H1 (cell line): ENCODE results near the gene FAM170B. TPM values are rescaled to one million over a fixed set of nuclear protein-coding genes. Genes with fewer than 3 reads are reported as not detected.

Source experiments
- CTCF ChIA-PET: fragments of 300-600 bp; sonication (Branson Sonifier 250); formaldehyde crosslinking; loops from one replicate; lab custom pipeline; 2021; ENCODE audit not compliant: partially characterized antibody; lab: Charles Lee
- POLR2A ChIA-PET: fragments of 300-600 bp; sonication (Branson Sonifier 250); formaldehyde crosslinking; loops from one replicate; lab custom pipeline; 2021; ENCODE audit warnings: inconsistent platforms; ENCODE audit not compliant: partially characterized antibody; lab: Charles Lee
- DNase-seq, 2 experiments: peaks; one replicate each; pipeline versions ENCODE4 v3.0.0 to v3.0.0-alpha.2; 2010 to 2022; ENCODE audit warnings: low spot score in 2 of 2, low read depth in 1 of 2, mixed read lengths in 1 of 2
- FAIRE-seq: peaks from 2 replicates; lab custom pipeline; 2011; peaks lifted over from hg19 to GRCh38; lab: Jason Lieb, UNC
- H2AFZ ChIP-seq: 2 replicates; pipeline ENCODE4 v1.8.1; 2012; ENCODE audit warnings: low read length, inconsistent platforms
- H2AK5ac ChIP-seq: 2 replicates; pipeline ENCODE4 v1.6.1; 2013; ENCODE audit warnings: low read depth, low read length
- H2BK120ac ChIP-seq: replicated peaks from 2 replicates; pipeline ENCODE3; 2013; ENCODE audit warnings: low read depth, low read length, inconsistent platforms
- H2BK12ac ChIP-seq: 2 replicates; pipeline ENCODE4 v1.6.1; 2013; ENCODE audit warnings: low read depth, low read length
- H2BK15ac ChIP-seq: 2 replicates; pipeline ENCODE4 v1.6.1; 2013; ENCODE audit warnings: low read length
- H2BK20ac ChIP-seq: 2 replicates; pipeline ENCODE4 v1.6.1; 2013; ENCODE audit warnings: low read length
- H2BK5ac ChIP-seq: 2 replicates; pipeline ENCODE4 v1.6.1; 2013; ENCODE audit warnings: low read depth, low read length
- H3K14ac ChIP-seq: 2 replicates; pipeline ENCODE4 v1.6.1; 2013; ENCODE audit warnings: inconsistent platforms; ENCODE audit not compliant: insufficient read length
- H3K18ac ChIP-seq: 2 replicates; pipeline ENCODE4 v1.6.1; 2013; ENCODE audit warnings: low read length; ENCODE audit errors: extremely low read depth
- H3K23ac ChIP-seq: 2 replicates; pipeline ENCODE4 v1.6.1; 2013; ENCODE audit warnings: inconsistent platforms; ENCODE audit not compliant: insufficient read length
- H3K23me2 ChIP-seq: 2 replicates; pipeline ENCODE4 v1.6.1; 2013; ENCODE audit warnings: low read depth, low read length
- H3K27ac ChIP-seq: 2 replicates; pipeline ENCODE4 v1.6.1; 2011; ENCODE audit warnings: low read depth, low read length, inconsistent platforms
- H3K27me3 ChIP-seq, 4 experiments: replicated peaks in 1 of 4; 1 replicate in 1 of 4; 2 replicates in 3 of 4; pipeline versions ENCODE4 v1.6.1 to v1.8.1; 2011 to 2013; ENCODE audit warnings: low read length in 3 of 4, mild to moderate bottlenecking in 3 of 4, inconsistent platforms in 2 of 4, mixed read lengths in 2 of 4, moderate library complexity in 1 of 4; ENCODE audit not compliant: control insufficient read depth in 3 of 4, insufficient read depth in 3 of 4; ENCODE audit errors: extremely low read depth in 1 of 4
- H3K36me3 ChIP-seq, 4 experiments: 2 replicates each; pipeline versions ENCODE4 v1.6.1 to v1.8.1; 2011 to 2013; ENCODE audit warnings: mild to moderate bottlenecking in 4 of 4, low read length in 3 of 4, moderate library complexity in 2 of 4, control low read depth in 1 of 4, inconsistent platforms in 1 of 4; ENCODE audit not compliant: insufficient read depth in 4 of 4, control insufficient read depth in 2 of 4
- H3K4ac ChIP-seq: replicated peaks from 2 replicates; pipeline ENCODE3; 2013; ENCODE audit warnings: low read length, low read depth, mixed read lengths, inconsistent platforms; ENCODE audit not compliant: insufficient read length
- H3K4me1 ChIP-seq, 4 experiments: replicated peaks in 1 of 4; 1 replicate in 1 of 4; 2 replicates in 3 of 4; pipeline versions ENCODE4 v1.6.1 to v1.8.1; 2011 to 2013; ENCODE audit warnings: low read length in 3 of 4, inconsistent platforms in 2 of 4, mixed read lengths in 1 of 4; ENCODE audit not compliant: insufficient read depth in 4 of 4, control insufficient read depth in 3 of 4
- H3K4me2 ChIP-seq, 2 experiments: 2 replicates each; pipeline versions ENCODE4 v1.6.1 to v1.8.1; 2011 to 2013; ENCODE audit warnings: low read depth in 2 of 2, low read length in 2 of 2, control low read depth in 1 of 2, inconsistent platforms in 1 of 2, mild to moderate bottlenecking in 1 of 2; ENCODE audit not compliant: insufficient read depth in 1 of 2
- H3K4me3 ChIP-seq, 4 experiments: fragments of 200-600, 300-600 bp in 1 of 4; sonication (generic), shearing (Covaris generic), sonication (Bioruptor Twin) in 1 of 4; 2 replicates each; pipeline versions ENCODE4 v1.5.1 to v1.8.1; 2011 to 2016; ENCODE audit warnings: low read length in 4 of 4, low read depth in 3 of 4, control low read depth in 2 of 4, inconsistent platforms in 2 of 4, mild to moderate bottlenecking in 2 of 4, mixed read lengths in 1 of 4, moderate library complexity in 1 of 4; ENCODE audit not compliant: insufficient read depth in 2 of 4; ENCODE audit errors: extremely low read depth in 1 of 4
- H3K56ac ChIP-seq: replicated peaks from 2 replicates; pipeline ENCODE3; 2013; ENCODE audit warnings: low read depth, mild to moderate bottlenecking, mixed read lengths, low read length, inconsistent platforms; ENCODE audit not compliant: insufficient read length
- H3K79me1 ChIP-seq: 2 replicates; pipeline ENCODE4 v1.6.1; 2013; ENCODE audit warnings: low read depth, low read length, control low read depth
- H3K79me2 ChIP-seq, 2 experiments: 2 replicates each; pipeline versions ENCODE4 v1.6.1 to v1.8.1; 2012 to 2013; ENCODE audit warnings: low read length in 2 of 2, mild to moderate bottlenecking in 2 of 2, inconsistent platforms in 1 of 2; ENCODE audit not compliant: insufficient read depth in 2 of 2, control insufficient read depth in 1 of 2
- H3K9ac ChIP-seq, 4 experiments: replicated peaks in 1 of 4; 1 replicate in 1 of 4; 2 replicates in 3 of 4; pipeline versions ENCODE4 v1.6.1 to v1.8.1; 2011 to 2013; ENCODE audit warnings: low read depth in 3 of 4, low read length in 3 of 4, control low read depth in 2 of 4, mild to moderate bottlenecking in 2 of 4, moderate library complexity in 2 of 4, inconsistent platforms in 1 of 4; ENCODE audit errors: extremely low read depth in 1 of 4
- H3K9me3 ChIP-seq, 2 experiments: 2 replicates each; pipeline versions ENCODE4 v1.6.1 to v1.8.1; 2012 to 2013; ENCODE audit warnings: mild to moderate bottlenecking in 2 of 2, moderate library complexity in 2 of 2, control low read depth in 1 of 2, inconsistent platforms in 1 of 2, low read depth in 1 of 2, low read length in 1 of 2, mixed read lengths in 1 of 2; ENCODE audit not compliant: insufficient read depth in 2 of 2
- H4K20me1 ChIP-seq, 2 experiments: replicated peaks in 1 of 2; 2 replicates each; pipeline versions ENCODE3 to v1.8.1; 2011 to 2013; ENCODE audit warnings: inconsistent platforms in 2 of 2, low read length in 2 of 2, mild to moderate bottlenecking in 1 of 2; ENCODE audit not compliant: insufficient read depth in 2 of 2, control insufficient read depth in 1 of 2
- H4K5ac ChIP-seq: 2 replicates; pipeline ENCODE4 v1.6.1; 2013; ENCODE audit warnings: low read length, low read depth, mixed read lengths, inconsistent platforms; ENCODE audit not compliant: insufficient read length
- H4K8ac ChIP-seq: 2 replicates; pipeline ENCODE4 v1.8.0; 2013; ENCODE audit warnings: mild to moderate bottlenecking, moderate library complexity, low read length, inconsistent platforms; ENCODE audit not compliant: insufficient read depth; ENCODE audit errors: extremely low read depth
- H4K91ac ChIP-seq: replicated peaks from 2 replicates; pipeline ENCODE3; 2013; ENCODE audit warnings: low read length, mixed read lengths, inconsistent platforms; ENCODE audit not compliant: insufficient read length
- ASH2L ChIP-seq: fragments of 200-600, 300-600 bp; sonication (generic); IDR thresholded peaks from one replicate; pipeline ENCODE4 v1.7.1; 2017; ENCODE audit warnings: low read length
- CBX5 ChIP-seq: fragments of 300-800, 300-1000 bp; sonication (generic); IDR thresholded peaks from 2 replicates; pipeline ENCODE4 v1.7.1; 2016; ENCODE audit warnings: antibody characterized with exemption, low read length, low read depth
- JUN ChIP-seq: IDR thresholded peaks from 2 replicates; pipeline ENCODE4 v1.6.1; 2011; ENCODE audit warnings: low read depth, mild to moderate bottlenecking, improper control_type of control experiment, low read length
- KDM4A ChIP-seq: IDR thresholded peaks from one replicate; pipeline ENCODE4 v1.7.1; 2012; ENCODE audit warnings: low read depth, mild to moderate bottlenecking, moderate library complexity, low read length, inconsistent platforms; ENCODE audit not compliant: severe bottlenecking
- POLR2AphosphoS5 ChIP-seq: IDR thresholded peaks from 2 replicates; pipeline ENCODE4 v1.6.1; 2011; ENCODE audit warnings: low read depth, low read length
- POU5F1 ChIP-seq: IDR thresholded peaks from 2 replicates; pipeline ENCODE4 v1.6.1; 2011; ENCODE audit warnings: low read depth, mild to moderate bottlenecking, low read length, moderate library complexity
- RAD21 ChIP-seq, 2 experiments: IDR thresholded peaks in 1 of 2; conservative IDR thresholded peaks in 1 of 2; 2 replicates each; pipeline ENCODE4 v1.6.1; 2011; ENCODE audit warnings: low read depth in 2 of 2, low read length in 2 of 2, improper control_type of control experiment in 1 of 2, inconsistent platforms in 1 of 2, mild to moderate bottlenecking in 1 of 2, moderate library complexity in 1 of 2
- RXRA ChIP-seq: IDR thresholded peaks from 2 replicates; pipeline ENCODE4 v1.6.1; 2011; ENCODE audit warnings: low read depth, mild to moderate bottlenecking, low read length, moderate library complexity; ENCODE audit not compliant: insufficient read depth
- SIN3A ChIP-seq, 2 experiments: IDR thresholded peaks in 1 of 2; conservative IDR thresholded peaks in 1 of 2; 2 replicates each; pipeline ENCODE4 v1.6.1; 2011 to 2012; ENCODE audit warnings: low read length in 2 of 2, improper control_type of control experiment in 1 of 2, low read depth in 1 of 2, mild to moderate bottlenecking in 1 of 2
- TAF7 ChIP-seq: optimal IDR thresholded peaks from 2 replicates; pipeline ENCODE3; 2011; ENCODE audit warnings: low read depth, mild to moderate bottlenecking, inconsistent platforms, low read length, moderate library complexity, borderline replicate concordance
- TBP ChIP-seq: IDR thresholded peaks from 2 replicates; pipeline ENCODE4 v1.6.1; 2011; ENCODE audit warnings: low read depth, low read length, improper control_type of control experiment
- WGBS, 2 experiments: shearing (Covaris generic) in 1 of 2; methylation state at CpG; one replicate each; pipeline versions ENCODE4 v1.1.6 to v1.1.7; 2013 to 2015; ENCODE audit warnings: low lambda C conversion rate in 2 of 2, mixed read lengths in 2 of 2, inconsistent platforms in 1 of 2, low coverage in 1 of 2, missing lambda C conversion rate in 1 of 2; ENCODE audit not compliant: insufficient replicate concordance in 2 of 2, insufficient coverage in 1 of 2, insufficient read length in 1 of 2; ENCODE audit errors: extremely low coverage in 1 of 2, missing lambda C conversion rate in 1 of 2; 5-methylcytosine and 5-hydroxymethylcytosine counted together
- polyA plus RNA-seq, 7 experiments: library from polyadenylated mRNA; depleted of rRNA in 3 of 7; stranded (reverse) in 5 of 7; unstranded in 2 of 7; fragments of >200 nt in 5 of 7; fragments of 200-250 nt in 2 of 7; gene quantifications; 1 replicate in 5 of 7; 2 replicates in 1 of 7; 4 replicates in 1 of 7; pipeline versions ENCODE4 v1.2.1 to v1.2.3, GENCODE V29; 2011 to 2013; ENCODE audit warnings: missing spikeins in 2 of 7, mixed read lengths in 2 of 7
- total RNA-seq: library from RNA; stranded (reverse); fragmentation: NEBNext Ultra II Directional; extraction: Animal tissue kit (Norgen Biotek cat#: 25700); gene quantifications from 2 replicates; pipeline ENCODE4 v1.2.1, GENCODE V29; 2021

FAM170B gene
- total and polyA plus RNA-seq, 2 of the 8 experiments (the other 6 are each of a cell fraction or from before 2014, with no cell fraction given) = not detected

DNA sequence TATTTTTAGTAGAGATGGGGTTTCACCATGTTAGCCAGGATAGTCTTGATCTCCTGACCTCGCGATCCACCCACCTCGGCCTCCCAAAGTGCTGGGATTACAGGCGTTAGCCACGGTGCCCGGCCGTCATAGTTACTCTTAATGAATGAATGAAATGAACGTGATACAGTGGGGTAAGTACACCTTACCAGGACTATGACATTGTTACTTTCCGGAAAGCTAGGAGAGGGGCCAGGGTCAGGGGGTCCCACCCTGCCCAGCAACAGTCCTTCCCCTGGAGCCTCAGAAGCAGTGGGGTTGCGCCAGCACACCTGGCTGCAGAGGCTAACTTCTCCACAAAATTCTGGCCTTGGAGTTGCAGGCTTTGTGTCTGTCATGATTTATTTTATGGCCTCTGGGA, 39.9 kb downstream of the FAM170B start:
- H3K9ac ChIP-seq = no peak overlapping the region
- DNase-seq (no peak), FAIRE-seq (no peak)
- no peaks in the 10 kb centered on the region for H3K9me3 ChIP-seq
- no peaks in the 10 kb centered on the region for H3K23me2 ChIP-seq
- H3K79me2 ChIP-seq = no peaks in the 10 kb centered on the region
- 90% methylated on average over 10 of the region's 10 CpGs; no CpG with 5 or more reads in 1 of the 2 experiments for WGBS, 2 experiments
- H3K79me1 ChIP-seq = no peaks in the 10 kb centered on the region
- H3K4ac ChIP-seq = no peak overlapping the region
- no peaks in the 10 kb centered on the region for H3K36me3 ChIP-seq
- no peaks in the 10 kb centered on the region for H3K27me3 ChIP-seq
- H2AFZ ChIP-seq = no peak overlapping the region
- no peak overlapping the region for H2BK12ac ChIP-seq
- H2AK5ac ChIP-seq = no peak overlapping the region
- H3K18ac ChIP-seq = no peak overlapping the region
- no peak overlapping the region for H3K14ac ChIP-seq
- no peak overlapping the region for H3K27ac ChIP-seq
- CTCF ChIA-PET = interaction anchor here (1.0 kb wide), 2 partner anchors 12 to 70 kb away, joined by 3 to 4 read pairs; no protein-coding TSS in a partner anchor
- H4K5ac ChIP-seq = no peak overlapping the region
- no peak overlapping the region for H3K4me2 ChIP-seq
- H3K4me1 ChIP-seq = peaks cover 0 to 2% (median 0%) of the 10 kb centered on the region in 4 experiments; a peak in 2 of 7 replicates
- TF ChIP-seq POLR2AphosphoS5 (no peak), ASH2L (no peak), RAD21 (IDR thresholded peaks at IDR 0.05 in 1 of 2, conservative IDR thresholded peaks at IDR 0.05 in 1 of 2; ENCODE audit: low read depth in 2 of 2, low read length in 2 of 2) (no peak), CBX5 (no peak), TAF7 (no peak), JUN (no peak), KDM4A (no peak), TBP (no peak), POU5F1 (no peak), SIN3A (conservative IDR thresholded peaks at IDR 0.05 in 1 of 2, IDR thresholded peaks at IDR 0.05 in 1 of 2; ENCODE audit: low read depth in 1 of 2, low read length in 2 of 2) (no peak), RXRA (no peak)
- no peak overlapping the region for H2BK120ac ChIP-seq
- H3K23ac ChIP-seq = no peak overlapping the region
- no peak overlapping the region for H3K56ac ChIP-seq
- no peak overlapping the region for H2BK20ac ChIP-seq
- POLR2A ChIA-PET = no interaction called here
- no peak overlapping the region for H2BK15ac ChIP-seq
- no peak overlapping the region for H4K8ac ChIP-seq
- H2BK5ac ChIP-seq = no peak overlapping the region
- H4K20me1 ChIP-seq = no peaks in the 10 kb centered on the region
- H3K4me3 ChIP-seq = no peak overlapping the region
- H4K91ac ChIP-seq = no peak overlapping the region
